ENCODE results near the gene TLL2.

DNA sequence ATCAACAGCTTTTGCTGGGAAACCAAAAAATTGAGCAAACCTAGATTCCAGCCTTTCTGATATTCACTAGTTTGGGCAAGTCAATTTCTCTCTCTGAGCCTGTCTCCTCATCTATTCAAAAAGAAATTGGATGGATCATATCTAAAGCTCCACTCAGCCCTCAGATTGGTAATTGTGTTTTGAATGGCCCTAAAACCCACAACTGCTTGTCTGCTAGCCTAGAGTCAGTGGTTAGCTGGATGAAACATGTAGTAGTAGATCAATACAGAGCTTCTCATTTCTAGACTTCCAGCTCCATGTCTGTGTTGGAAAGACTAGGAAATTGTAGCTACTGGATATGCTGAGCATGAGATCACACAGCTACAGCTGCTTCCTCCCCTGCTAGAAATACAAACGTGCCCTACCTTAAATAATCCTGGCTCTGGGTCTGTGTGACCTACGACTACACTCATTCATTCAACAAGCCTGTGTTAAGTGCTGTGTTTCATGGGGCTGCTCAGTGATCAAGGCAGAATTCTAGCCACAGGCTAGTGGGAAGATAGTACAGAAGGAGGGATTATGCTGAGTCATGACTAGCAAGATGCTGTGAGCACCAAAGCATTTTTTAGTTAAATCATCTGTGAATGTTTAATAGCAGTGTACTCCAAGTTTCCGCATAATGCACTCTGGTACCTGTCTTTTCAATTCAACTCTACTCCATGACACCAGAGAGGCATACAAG, 193.8 kb downstream of the TLL2 start:
- TF ChIP-seq, protein P1, sequence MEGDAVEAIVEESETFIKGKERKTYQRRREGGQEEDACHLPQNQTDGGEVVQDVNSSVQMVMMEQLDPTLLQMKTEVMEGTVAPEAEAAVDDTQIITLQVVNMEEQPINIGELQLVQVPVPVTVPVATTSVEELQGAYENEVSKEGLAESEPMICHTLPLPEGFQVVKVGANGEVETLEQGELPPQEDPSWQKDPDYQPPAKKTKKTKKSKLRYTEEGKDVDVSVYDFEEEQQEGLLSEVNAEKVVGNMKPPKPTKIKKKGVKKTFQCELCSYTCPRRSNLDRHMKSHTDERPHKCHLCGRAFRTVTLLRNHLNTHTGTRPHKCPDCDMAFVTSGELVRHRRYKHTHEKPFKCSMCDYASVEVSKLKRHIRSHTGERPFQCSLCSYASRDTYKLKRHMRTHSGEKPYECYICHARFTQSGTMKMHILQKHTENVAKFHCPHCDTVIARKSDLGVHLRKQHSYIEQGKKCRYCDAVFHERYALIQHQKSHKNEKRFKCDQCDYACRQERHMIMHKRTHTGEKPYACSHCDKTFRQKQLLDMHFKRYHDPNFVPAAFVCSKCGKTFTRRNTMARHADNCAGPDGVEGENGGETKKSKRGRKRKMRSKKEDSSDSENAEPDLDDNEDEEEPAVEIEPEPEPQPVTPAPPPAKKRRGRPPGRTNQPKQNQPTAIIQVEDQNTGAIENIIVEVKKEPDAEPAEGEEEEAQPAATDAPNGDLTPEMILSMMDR (conservative IDR thresholded peaks at IDR 0.05; ENCODE audit: low read depth, low read length): no peak
- TF ChIP-seq EZH2 (IDR thresholded peaks at IDR 0.05; ENCODE audit: low read length, unreplicated experiment) (no peak), EZH2phosphoT487 (IDR thresholded peaks at IDR 0.05; ENCODE audit: borderline replicate concordance, low read length) (no peak)
